ENCODE measurements around the gene SSBP3.

The SSBP3 gene

DNA sequence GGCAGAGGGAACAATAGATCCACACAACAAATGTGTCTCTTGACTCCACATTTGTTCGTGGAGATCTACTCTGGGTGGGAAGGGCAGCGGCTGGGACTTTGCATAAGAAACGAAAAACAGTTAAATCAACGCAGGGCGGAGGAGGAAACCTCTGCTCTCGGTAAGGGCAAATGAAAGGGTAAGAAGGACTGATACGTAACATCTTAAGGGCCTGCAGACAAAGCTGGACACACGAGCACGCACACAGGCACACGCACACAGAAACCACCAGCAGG, 148.9 kb downstream of the SSBP3 start:
- no peak for DNase-seq (ENCODE audit: low spot score)
- TF ChIP-seq, protein P1, sequence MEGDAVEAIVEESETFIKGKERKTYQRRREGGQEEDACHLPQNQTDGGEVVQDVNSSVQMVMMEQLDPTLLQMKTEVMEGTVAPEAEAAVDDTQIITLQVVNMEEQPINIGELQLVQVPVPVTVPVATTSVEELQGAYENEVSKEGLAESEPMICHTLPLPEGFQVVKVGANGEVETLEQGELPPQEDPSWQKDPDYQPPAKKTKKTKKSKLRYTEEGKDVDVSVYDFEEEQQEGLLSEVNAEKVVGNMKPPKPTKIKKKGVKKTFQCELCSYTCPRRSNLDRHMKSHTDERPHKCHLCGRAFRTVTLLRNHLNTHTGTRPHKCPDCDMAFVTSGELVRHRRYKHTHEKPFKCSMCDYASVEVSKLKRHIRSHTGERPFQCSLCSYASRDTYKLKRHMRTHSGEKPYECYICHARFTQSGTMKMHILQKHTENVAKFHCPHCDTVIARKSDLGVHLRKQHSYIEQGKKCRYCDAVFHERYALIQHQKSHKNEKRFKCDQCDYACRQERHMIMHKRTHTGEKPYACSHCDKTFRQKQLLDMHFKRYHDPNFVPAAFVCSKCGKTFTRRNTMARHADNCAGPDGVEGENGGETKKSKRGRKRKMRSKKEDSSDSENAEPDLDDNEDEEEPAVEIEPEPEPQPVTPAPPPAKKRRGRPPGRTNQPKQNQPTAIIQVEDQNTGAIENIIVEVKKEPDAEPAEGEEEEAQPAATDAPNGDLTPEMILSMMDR (IDR thresholded peaks at IDR 0.05; ENCODE audit: extremely low read depth, missing control alignments): no peak

DNA sequence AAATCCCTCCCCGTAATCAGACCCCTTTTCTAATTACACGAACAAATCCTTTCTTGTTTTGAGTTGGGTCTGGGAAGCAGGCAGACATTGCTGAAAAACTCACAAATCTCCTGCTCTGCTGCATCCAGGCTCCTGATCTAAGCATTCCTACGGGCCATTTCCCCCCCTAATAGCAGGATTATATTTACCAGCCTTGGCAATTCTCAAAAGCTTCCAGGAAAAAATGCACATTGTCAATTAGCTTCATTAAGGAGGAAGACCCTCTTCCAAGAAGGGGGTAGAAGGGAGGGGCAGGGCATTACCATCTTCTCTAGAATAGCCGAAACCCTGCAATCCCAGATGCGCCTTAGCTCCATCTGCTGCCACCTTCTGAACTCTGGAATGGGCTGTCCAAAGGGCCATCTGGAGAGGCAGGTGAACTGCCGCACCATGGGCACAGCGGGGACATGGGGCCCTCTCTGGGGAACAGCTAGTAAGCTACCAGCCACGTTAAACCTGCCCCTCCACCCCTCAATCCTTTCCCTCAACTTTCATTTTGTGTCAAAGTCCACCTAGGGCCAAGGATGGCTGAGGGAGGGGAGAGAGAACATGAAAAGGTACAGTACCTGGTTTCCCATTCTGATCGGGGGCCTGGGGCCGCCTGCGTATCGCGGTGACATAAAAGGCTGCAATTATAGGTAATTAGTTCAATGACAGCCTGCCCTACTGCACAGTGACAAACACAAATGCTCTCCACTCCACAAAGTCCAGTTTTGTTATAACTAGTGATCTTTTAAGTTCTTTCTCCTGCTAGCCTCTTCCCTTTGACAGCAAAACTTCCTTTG, 149.5 kb downstream of the SSBP3 start:
- no peak for DNase-seq (ENCODE audit: low spot score)
- TF ChIP-seq, protein P1 (IDR thresholded peaks at IDR 0.05; ENCODE audit: extremely low read depth, missing control alignments): no peak

DNA sequence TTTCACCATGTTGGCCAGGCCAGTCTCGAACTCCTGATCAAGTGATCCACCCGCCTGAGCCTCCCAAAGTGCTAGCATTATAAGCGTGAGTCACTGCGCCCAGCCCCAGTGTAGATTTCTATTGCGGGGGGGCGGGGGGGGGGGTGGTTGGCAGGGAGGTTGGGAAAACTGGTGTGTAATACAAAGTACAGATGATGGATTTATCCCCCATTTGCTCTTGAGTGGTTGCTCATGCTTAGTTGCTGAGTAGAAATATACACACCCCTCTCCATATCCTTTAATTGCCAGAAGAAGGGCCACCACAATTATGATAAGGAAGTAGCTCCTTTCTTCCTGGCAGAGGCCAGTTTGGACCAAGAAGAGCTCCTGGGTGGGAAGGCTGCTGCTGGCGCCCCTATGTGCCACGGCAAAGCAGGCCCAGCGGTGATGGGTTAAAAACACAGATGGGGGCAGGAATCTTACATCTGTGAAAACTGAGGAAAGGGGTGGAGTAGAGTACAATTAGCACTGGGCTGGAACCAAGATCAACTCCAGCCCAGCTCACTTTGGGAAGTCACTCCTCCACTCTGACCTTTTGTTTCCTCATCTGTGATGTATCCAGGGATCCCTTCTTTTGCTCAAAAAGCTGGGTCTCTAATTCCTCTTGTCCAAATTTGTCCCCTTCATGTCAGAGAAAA, 151.0 kb downstream of the SSBP3 start:
- no peak for DNase-seq (ENCODE audit: low spot score)
- TF ChIP-seq, protein P1 (IDR thresholded peaks at IDR 0.05; ENCODE audit: extremely low read depth, missing control alignments): no peak

DNA sequence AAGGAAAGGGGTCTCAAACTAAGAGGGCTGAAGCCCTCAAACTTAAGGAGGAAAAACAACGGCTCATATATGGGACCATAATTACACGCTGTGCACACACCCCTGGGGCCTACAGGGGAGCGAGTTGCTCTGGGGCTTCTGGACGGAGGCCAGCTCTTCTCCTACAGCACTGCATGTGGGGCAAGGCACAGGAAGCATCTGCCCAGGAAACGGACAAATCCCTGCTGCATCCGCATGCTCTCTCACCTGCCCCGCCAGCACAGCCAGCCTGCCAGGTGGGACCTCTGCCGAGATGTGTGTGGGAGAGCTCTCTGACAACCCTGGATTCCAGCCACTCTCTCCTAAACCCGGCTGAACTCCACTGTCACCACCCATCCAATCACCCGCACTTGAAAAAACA, 152.1 kb downstream of the SSBP3 start:
- TF ChIP-seq, protein P1 (IDR thresholded peaks at IDR 0.05; ENCODE audit: extremely low read depth, missing control alignments): no peak
- no peak for DNase-seq (ENCODE audit: low spot score)

DNA sequence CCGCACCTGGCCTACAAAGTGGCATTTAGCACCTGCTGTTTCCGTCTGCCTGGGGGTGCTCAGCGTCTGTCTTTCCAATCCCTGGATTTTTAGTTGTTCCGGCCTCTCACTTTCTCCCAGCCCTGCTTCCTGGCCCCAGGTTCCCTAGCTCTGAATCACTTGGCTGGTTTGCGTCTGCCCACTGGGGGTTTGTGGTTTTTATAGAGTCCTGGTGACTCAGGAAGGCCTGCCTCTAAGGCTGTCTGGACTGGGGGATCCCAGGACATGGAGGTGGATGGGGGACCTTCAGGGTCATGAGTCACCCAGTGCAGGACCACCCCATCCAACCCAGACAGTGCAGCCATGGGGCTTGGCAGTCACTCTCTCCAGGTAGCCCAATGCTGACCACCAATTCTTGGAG, 152.7 kb downstream of the SSBP3 start:
- no peak for DNase-seq (ENCODE audit: low spot score)
- TF ChIP-seq, protein P1 (IDR thresholded peaks at IDR 0.05; ENCODE audit: extremely low read depth, missing control alignments): no peak

DNA sequence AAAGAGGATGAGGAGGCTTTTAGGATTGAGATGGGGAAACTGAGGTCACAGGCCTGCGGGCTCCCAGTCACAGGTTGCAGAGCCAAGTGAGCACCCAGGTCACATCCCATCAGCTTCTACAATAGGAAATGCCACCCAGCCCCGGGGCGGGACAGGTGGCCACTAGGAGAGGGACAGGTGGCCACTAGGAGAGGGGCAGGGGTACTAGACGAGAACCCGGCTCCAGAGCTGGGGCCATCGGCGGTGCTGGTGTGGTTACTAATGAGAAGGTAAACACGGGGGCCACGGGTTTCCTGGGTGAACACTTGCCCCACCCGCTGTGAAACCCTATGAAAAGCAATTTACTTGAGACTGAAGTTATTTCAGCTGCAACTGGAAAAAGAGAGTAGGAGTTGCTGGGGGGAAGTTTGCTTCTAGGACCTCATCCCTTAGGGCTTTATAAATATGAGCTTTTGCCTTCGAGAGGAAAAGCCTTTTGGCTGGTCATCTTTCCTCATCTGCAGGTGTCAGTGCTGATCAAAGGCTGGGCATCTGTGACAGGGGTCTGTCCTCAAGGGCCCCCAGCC, 153.7 kb downstream of the SSBP3 start:
- no peak for DNase-seq (ENCODE audit: low spot score)
- TF ChIP-seq, protein P1 (IDR thresholded peaks at IDR 0.05; ENCODE audit: extremely low read depth, missing control alignments): no peak

DNA sequence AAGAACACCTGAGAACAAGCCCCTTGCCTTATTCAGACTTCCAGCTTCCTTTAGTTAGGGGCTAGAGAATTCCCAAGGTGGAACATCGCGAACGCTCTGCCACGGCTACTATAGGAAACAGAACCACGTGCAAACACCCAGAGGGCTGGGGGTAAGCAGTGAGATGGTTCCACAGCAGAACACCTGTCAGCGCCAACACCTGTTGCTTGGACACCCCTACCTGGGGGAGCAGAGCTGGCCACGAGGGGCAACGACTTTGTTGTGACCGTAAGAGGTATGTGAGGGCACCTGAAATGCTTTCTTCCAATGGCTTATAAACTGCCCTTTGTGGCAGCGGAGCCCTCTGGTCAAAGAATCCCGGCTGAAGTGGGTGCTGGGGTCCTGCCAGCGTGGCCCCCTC, 155.5 kb downstream of the SSBP3 start:
- DNase-seq (ENCODE audit: low spot score): no peak
- TF ChIP-seq, protein P1 (IDR thresholded peaks at IDR 0.05; ENCODE audit: extremely low read depth, missing control alignments): no peak
